Right lobe of liver (tissue), 6 donors: ENCODE results near the gene MANSC4. TPM values are rescaled to one million over a fixed set of nuclear protein-coding genes. Genes with fewer than 3 reads are reported as not detected.

ENCODE experiments used
- ATAC-seq, 4 donors: fragments of 200-7000 bp; cut with Tn5 transposase; one replicate each; pipeline ENCODE4 v1.9.1; 2020; ENCODE audit warnings: mild to moderate bottlenecking in 4 of 4, moderate library complexity in 4 of 4
- DNase-seq, 3 donors: peaks; one replicate each; pipeline ENCODE4 v3.0.0-alpha.2; 2020
- H3K27ac ChIP-seq, 3 donors: fragments of 200-600 bp; one replicate each; pipeline ENCODE4 v1.8.0; 2022
- H3K27me3 ChIP-seq, 2 donors: fragments of 200-600 bp; one replicate each; pipeline ENCODE4 v1.8.0; 2022
- H3K36me3 ChIP-seq, 4 donors: fragments of 200-600 bp; sonication (generic) in 1 of 4; one replicate each; pipeline versions ENCODE4 v1.5.1 to v1.8.0; 2017 to 2022; ENCODE audit warnings: control low read depth in 1 of 4
- H3K4me1 ChIP-seq, 4 donors: fragments of 200-600 bp; sonication (generic) in 1 of 4; one replicate each; pipeline versions ENCODE4 v1.5.1 to v1.8.0; 2017 to 2022; ENCODE audit warnings: control low read depth in 1 of 4
- H3K4me3 ChIP-seq, 3 donors: fragments of 200-600 bp; one replicate each; pipeline ENCODE4 v1.8.0; 2022
- H3K9me3 ChIP-seq, 4 donors: fragments of 200-600 bp; sonication (generic) in 1 of 4; one replicate each; pipeline versions ENCODE4 v1.5.1 to v1.8.0; 2017 to 2022; ENCODE audit warnings: control low read depth in 1 of 4
- CTCF ChIP-seq, 4 donors: fragments of 200-600 bp in 3 of 4; fragments of 450-650 bp in 1 of 4; IDR thresholded peaks; one replicate each; pipeline versions ENCODE4 v1.5.1 to v1.8.0; 2016 to 2022; ENCODE audit warnings: antibody characterized with exemption in 4 of 4, mild to moderate bottlenecking in 2 of 4
- POLR2A ChIP-seq: fragments of 450-650 bp; IDR thresholded peaks from one replicate; pipeline ENCODE4 v1.6.1; 2017; ENCODE audit warnings: antibody characterized with exemption, mild to moderate bottlenecking
- WGBS: methylation state at CpG from one replicate; pipeline ENCODE4 v1.1.6; 2018; ENCODE audit warnings: low coverage, low lambda C conversion rate; ENCODE audit not compliant: insufficient coverage; ENCODE audit errors: missing lambda C conversion rate; 5-methylcytosine and 5-hydroxymethylcytosine counted together
- intact Hi-C, 2 donors: fragments of 100-400 bp; cut with DNase I; formaldehyde crosslinking; loops; one replicate each; pipeline versions ENCODE4 v1.11.2 to v1.14.1; 2022
- long read RNA-seq: library from polyadenylated mRNA; unstranded; transcript quantifications from one replicate; pipeline ENCODE4 v2.0.0, GENCODE V29; 2019
- total RNA-seq, 6 experiments: library from RNA; depleted of rRNA in 2 of 6; stranded (reverse); fragments of >200 nt in 2 of 6; fragmentation: NEBNext Ultra II Directional in 3 of 6; extraction: Animal tissue kit (Norgen Biotek cat#: 25700) in 3 of 6; gene quantifications; one replicate each; pipeline versions ENCODE4 v1.1.0 to v1.2.4, GENCODE V29; 2016 to 2023
- donor health status: DM: no; HTN: yes; CAD: no.
- donor health status: DM: no; HTN: no; CAD: no.
- donor health status: DM: no; HTN: no; CAD: no.
- donor health status: DM: no; HTN: yes; CAD: no.
- donor health status: DM: no; HTN: yes; CAD: no.

MANSC4 gene
- not detected for total RNA-seq
- long read RNA-seq: 0 reads

DNA sequence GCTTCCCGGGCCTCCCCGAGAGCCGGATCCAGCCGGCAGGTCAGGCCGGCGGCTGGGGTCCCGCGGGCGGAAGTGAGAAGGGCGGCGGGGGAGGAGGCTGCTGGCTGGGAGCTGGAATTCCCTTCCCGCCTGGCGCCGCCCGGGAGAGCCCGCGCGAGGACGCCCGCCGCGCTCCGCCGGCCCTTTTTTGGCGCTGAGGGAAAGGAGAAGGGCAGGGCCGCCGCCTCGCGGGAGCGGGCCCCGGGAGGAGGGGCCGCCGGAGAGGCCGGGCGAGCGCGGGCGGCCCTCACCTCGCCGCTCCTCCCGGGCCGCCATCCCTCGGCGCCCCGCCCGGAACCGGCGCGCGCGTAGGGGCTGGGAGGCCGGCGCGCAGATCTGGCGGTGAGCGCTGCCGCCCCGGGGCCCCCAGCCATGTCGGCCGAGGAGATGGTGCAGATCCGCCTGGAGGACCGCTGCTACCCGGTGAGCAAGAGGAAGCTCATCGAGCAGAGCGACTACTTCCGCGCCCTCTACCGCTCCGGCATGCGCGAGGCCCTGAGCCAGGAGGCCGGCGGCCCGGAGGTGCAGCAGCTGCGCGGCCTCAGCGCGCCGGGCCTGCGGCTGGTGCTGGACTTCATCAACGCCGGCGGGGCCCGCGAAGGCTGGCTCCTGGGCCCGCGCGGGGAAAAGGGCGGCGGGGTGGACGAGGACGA, at the start of gene MANSC4, which contains the start of gene KLHL42:
Gene MANSC4, minus strand, starts transcription at position 317 of the 692 bp plus-strand sequence. CDS start 8,960 bp downstream, outside the sequence.
Gene KLHL42, plus strand, starts transcription at position 314 of the 692 bp plus-strand sequence. Its CDS starts 98 bp downstream, at position 412.
- intact Hi-C loops: no loop called here
- H3K4me1 ChIP-seq: peaks cover 0 to 7% (median 0%) of the 10 kb centered on the region in 4 donors
- peak in 1 of 4 donors; percentile 23 for TF ChIP-seq CTCF (IDR thresholded peaks at IDR 0.05)
- TF ChIP-seq POLR2A: peak; percentile 80
- H3K36me3 ChIP-seq: no peaks in the 10 kb centered on the region
- 0% methylated on average over 8 of the region's 92 CpGs for WGBS
- no peaks in the 10 kb centered on the region for H3K27me3 ChIP-seq
- no peaks in the 10 kb centered on the region for H3K9me3 ChIP-seq
- ATAC-seq (peak; percentile 90 to 95 (median 94)), DNase-seq (peak; percentile 75 to 82 (median 78))
- peak within 1 kb of the TSS; percentile 66 to 83 (median 75) for H3K27ac ChIP-seq
- H3K4me3 ChIP-seq: peak within 1 kb of the TSS; percentile 68 to 85 (median 78)

- TF ChIP-seq POLR2A (no peak), CTCF (IDR thresholded peaks at IDR 0.05) (no peak)
- H3K27me3 ChIP-seq: no peaks in the 10 kb centered on the region
- DNase-seq (no peak), ATAC-seq (no peak)
- no peaks in the 10 kb centered on the region for H3K36me3 ChIP-seq
- intact Hi-C loops: no loop called here
- H3K4me3 ChIP-seq: no peak overlapping the region
- no peaks in the 10 kb centered on the region for H3K4me1 ChIP-seq
- WGBS: 100% methylated on average over 3 of the region's 3 CpGs
- H3K9me3 ChIP-seq: no peaks in the 10 kb centered on the region
- no peak overlapping the region for H3K27ac ChIP-seq
Measured at GRCh38 chr12:27828196-27828595, 48.2 kb upstream of the MANSC4 start.

- no peak overlapping the region for H3K27ac ChIP-seq
- no peak for ATAC-seq
- DNase-seq: no peak
- no peaks in the 10 kb centered on the region for H3K27me3 ChIP-seq
- no peak overlapping the region for H3K4me3 ChIP-seq
- intact Hi-C loops: no loop called here
- no peaks in the 10 kb centered on the region for H3K9me3 ChIP-seq
- H3K4me1 ChIP-seq: no peaks in the 10 kb centered on the region
- TF ChIP-seq CTCF (IDR thresholded peaks at IDR 0.05): no peak
- TF ChIP-seq POLR2A: no peak
- 67% methylated on average over 1 of the region's 1 CpG for WGBS
- no peaks in the 10 kb centered on the region for H3K36me3 ChIP-seq
Measured at GRCh38 chr12:27826076-27826475, 46.0 kb upstream of the MANSC4 start.

- H3K4me3 ChIP-seq: no peak overlapping the region
- DNase-seq: no peak
- no peaks in the 10 kb centered on the region for H3K36me3 ChIP-seq
- no peaks in the 10 kb centered on the region for H3K9me3 ChIP-seq
- no peak for ATAC-seq
- H3K27me3 ChIP-seq: no peaks in the 10 kb centered on the region
- no peak overlapping the region for H3K27ac ChIP-seq
- intact Hi-C loops: loop anchor here in 1 of 2 donors (5.0 kb wide), 1 partner anchor 87 kb away; no protein-coding TSS in a partner anchor
- WGBS: 53% methylated on average over 12 of the region's 12 CpGs
- H3K4me1 ChIP-seq: no peaks in the 10 kb centered on the region
- TF ChIP-seq POLR2A (no peak), CTCF (IDR thresholded peaks at IDR 0.05) (no peak)
Measured at GRCh38 chr12:27824126-27824842, 44.2 kb upstream of the MANSC4 start.
